ENCODE measurements around the gene CBR1. TPM values are rescaled to one million over a fixed set of nuclear protein-coding genes. Genes with fewer than 3 reads are reported as not detected.

Gene CBR1
- total RNA-seq, 1 experiment from 2014 or later, result 26.4 TPM

DNA sequence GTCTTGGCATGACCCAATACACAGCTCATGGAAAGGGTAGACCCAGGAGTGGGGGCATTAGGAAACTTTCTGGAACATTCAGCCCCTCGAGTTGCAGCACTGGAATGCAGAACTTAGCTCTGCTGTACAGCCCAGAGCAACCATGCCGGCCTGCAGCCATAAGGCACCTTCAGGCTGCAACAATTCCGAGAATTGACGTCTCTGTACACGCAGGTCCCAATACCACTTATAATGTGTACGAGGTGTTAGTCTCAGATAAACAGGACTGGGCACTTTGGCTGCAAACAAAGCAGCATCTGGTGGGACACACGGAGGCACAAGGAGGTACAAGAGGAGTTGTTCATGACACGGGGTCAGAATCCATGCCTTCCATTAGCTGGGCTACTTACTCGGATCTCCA, 7.9 kb downstream of the CBR1 start:
- H3K36me3 ChIP-seq (ENCODE audit: insufficient read depth, low read length), result no peaks in the 10 kb centered on the region
- H2AFZ ChIP-seq (ENCODE audit: low read length), result no peak overlapping the region
- no peaks in the 10 kb centered on the region for H3K79me2 ChIP-seq (ENCODE audit: low read length)
- no peak overlapping the region for H3K4me3 ChIP-seq (ENCODE audit: low read length)
- H3K4me1 ChIP-seq (ENCODE audit: low read length), result no peaks in the 10 kb centered on the region
- no peaks in the 10 kb centered on the region for H4K20me1 ChIP-seq (ENCODE audit: insufficient read depth, low read depth, low read length)
- H3K4me2 ChIP-seq (ENCODE audit: low read depth, low read length, poor library complexity, severe bottlenecking), result no peak overlapping the region
- no peak overlapping the region for H3K9ac ChIP-seq (ENCODE audit: low read length)
- H3K27ac ChIP-seq (ENCODE audit: low read length), result no peak overlapping the region
- no peak for DNase-seq
- H3K9me3 ChIP-seq (ENCODE audit: low read length), result no peaks in the 10 kb centered on the region
- H3K9me2 ChIP-seq (replicated peaks; ENCODE audit: insufficient read depth, low read length), result no peaks in the 10 kb centered on the region
- no peaks in the 10 kb centered on the region for H3K27me3 ChIP-seq (ENCODE audit: low read length)

DNA sequence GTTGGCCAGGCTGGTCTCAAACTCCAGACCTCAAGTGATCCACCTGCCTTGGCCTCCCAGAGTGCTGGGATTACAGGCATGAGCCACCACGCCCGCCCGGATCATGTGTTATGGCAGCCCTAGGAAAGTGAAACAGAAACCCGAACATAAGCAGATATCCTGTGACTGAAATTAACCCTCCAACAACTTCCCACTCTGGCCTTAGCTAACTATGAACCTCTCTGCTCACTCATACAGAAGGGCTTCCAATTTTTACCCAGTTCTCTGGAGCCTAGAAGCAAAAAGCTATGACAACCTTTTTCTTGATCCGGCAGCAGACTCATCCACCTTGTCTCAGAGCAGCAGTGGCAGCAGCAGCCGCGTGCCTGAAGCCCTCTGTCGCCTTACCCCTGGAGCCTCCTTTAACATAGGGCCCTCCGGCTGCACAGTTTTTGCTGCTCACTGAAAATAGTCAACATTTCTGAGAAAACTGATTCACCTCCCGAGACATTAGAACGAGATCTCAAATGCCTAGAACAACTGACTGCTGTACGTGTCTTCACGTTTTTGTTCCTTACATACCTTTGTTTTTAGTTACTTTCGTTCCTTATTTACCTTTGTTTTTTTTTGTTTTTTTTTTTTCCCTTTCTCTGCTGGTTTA, 9.3 kb downstream of the CBR1 start:
- Histone ChIP-seq H3K4me3 (ENCODE audit: low read length) (no peak overlapping the region), H3K27ac (ENCODE audit: low read length) (no peak overlapping the region), H3K4me2 (ENCODE audit: low read depth, low read length, poor library complexity, severe bottlenecking) (no peak overlapping the region), H3K79me2 (ENCODE audit: low read length) (no peaks in the 10 kb centered on the region), H2AFZ (ENCODE audit: low read length) (no peak overlapping the region), H3K4me1 (ENCODE audit: low read length) (no peaks in the 10 kb centered on the region), H3K9me2 (replicated peaks; ENCODE audit: insufficient read depth, low read length) (no peaks in the 10 kb centered on the region), H3K27me3 (ENCODE audit: low read length) (no peaks in the 10 kb centered on the region), H4K20me1 (ENCODE audit: insufficient read depth, low read depth, low read length) (no peaks in the 10 kb centered on the region), H3K36me3 (ENCODE audit: insufficient read depth, low read length) (no peaks in the 10 kb centered on the region), H3K9me3 (ENCODE audit: low read length) (no peaks in the 10 kb centered on the region), H3K9ac (ENCODE audit: low read length) (no peak overlapping the region)
- DNase-seq, result no peak

DNA sequence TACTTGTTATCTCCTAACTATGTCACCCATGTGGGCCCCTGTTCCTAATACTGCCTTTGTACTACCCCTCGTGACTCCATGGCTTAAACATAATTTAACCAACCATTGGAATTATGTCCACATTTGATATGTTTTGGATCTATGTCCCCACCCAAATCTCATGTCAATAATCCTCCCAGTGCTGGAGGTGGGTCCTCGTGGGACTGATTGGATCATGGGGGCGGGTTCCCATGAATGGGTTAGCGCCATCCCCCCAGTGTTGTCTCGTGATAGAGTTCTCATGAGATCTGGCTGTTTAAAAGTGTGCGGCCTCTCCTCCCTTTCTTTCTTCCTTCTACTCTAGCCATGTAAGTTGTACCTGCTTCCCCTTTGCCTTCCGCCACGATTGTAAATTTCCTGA, 9.8 kb downstream of the CBR1 start:
- no peak overlapping the region for H3K27ac ChIP-seq (ENCODE audit: low read length)
- H3K27me3 ChIP-seq (ENCODE audit: low read length), result no peaks in the 10 kb centered on the region
- no peak overlapping the region for H3K4me2 ChIP-seq (ENCODE audit: low read depth, low read length, poor library complexity, severe bottlenecking)
- H3K79me2 ChIP-seq (ENCODE audit: low read length), result no peaks in the 10 kb centered on the region
- H3K4me1 ChIP-seq (ENCODE audit: low read length), result no peaks in the 10 kb centered on the region
- H3K36me3 ChIP-seq (ENCODE audit: insufficient read depth, low read length), result no peaks in the 10 kb centered on the region
- no peak overlapping the region for H3K4me3 ChIP-seq (ENCODE audit: low read length)
- H4K20me1 ChIP-seq (ENCODE audit: insufficient read depth, low read depth, low read length), result no peaks in the 10 kb centered on the region
- no peak overlapping the region for H3K9ac ChIP-seq (ENCODE audit: low read length)
- no peak for DNase-seq
- H3K9me3 ChIP-seq (ENCODE audit: low read length), result no peaks in the 10 kb centered on the region
- H3K9me2 ChIP-seq (replicated peaks; ENCODE audit: insufficient read depth, low read length), result no peaks in the 10 kb centered on the region
- H2AFZ ChIP-seq (ENCODE audit: low read length), result no peak overlapping the region

DNA sequence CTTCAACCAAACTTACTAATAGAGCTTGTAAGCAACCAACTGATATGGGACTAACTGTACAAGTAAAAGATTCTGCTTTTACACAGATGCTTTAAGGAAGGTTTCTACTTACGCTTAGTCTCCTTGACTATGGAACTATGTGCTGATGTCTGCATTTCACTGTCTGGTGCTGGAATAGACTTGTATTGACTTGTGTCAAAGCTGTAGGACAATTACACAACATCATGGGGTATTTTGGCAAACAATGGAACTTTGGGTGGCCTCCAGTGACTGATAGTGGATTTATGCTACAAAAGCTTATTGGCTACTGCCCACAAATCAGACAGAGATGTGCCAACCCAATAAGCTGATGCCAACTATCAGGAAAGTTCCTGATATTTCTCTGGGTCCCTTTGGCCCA, 10.6 kb downstream of the CBR1 start:
- H3K36me3 ChIP-seq (ENCODE audit: insufficient read depth, low read length), result no peaks in the 10 kb centered on the region
- H3K9ac ChIP-seq (ENCODE audit: low read length), result no peak overlapping the region
- H2AFZ ChIP-seq (ENCODE audit: low read length), result no peak overlapping the region
- no peak overlapping the region for H3K4me2 ChIP-seq (ENCODE audit: low read depth, low read length, poor library complexity, severe bottlenecking)
- H3K9me2 ChIP-seq (replicated peaks; ENCODE audit: insufficient read depth, low read length), result no peaks in the 10 kb centered on the region
- H3K4me1 ChIP-seq (ENCODE audit: low read length), result no peaks in the 10 kb centered on the region
- no peaks in the 10 kb centered on the region for H4K20me1 ChIP-seq (ENCODE audit: insufficient read depth, low read depth, low read length)
- H3K4me3 ChIP-seq (ENCODE audit: low read length), result no peak overlapping the region
- DNase-seq, result no peak
- H3K9me3 ChIP-seq (ENCODE audit: low read length), result no peaks in the 10 kb centered on the region
- H3K79me2 ChIP-seq (ENCODE audit: low read length), result no peaks in the 10 kb centered on the region
- H3K27me3 ChIP-seq (ENCODE audit: low read length), result no peaks in the 10 kb centered on the region
- no peak overlapping the region for H3K27ac ChIP-seq (ENCODE audit: low read length)

DNA sequence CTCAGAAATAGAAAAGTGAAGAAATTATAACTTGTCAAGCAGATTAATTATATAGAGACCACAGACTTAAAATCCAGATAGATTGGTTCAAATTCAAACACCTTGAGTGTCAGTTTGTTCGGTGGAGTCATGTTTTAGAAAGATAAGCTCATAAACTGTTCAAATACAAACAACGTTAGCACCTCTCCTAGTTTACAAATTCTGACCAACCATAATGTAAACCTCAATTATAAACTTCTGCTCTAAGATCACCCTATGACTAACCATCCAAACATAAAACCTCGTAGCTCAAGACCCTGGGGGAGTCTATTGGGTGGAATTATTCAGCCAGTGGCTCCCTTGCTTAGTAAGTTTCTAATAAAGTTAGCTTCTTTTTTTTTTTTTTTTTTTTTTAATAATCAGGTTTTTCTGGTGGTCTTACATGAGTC, 12.4 kb downstream of the CBR1 start:
- Histone ChIP-seq H3K4me1 (ENCODE audit: low read length) (no peaks in the 10 kb centered on the region), H3K9me2 (replicated peaks; ENCODE audit: insufficient read depth, low read length) (no peaks in the 10 kb centered on the region), H3K27me3 (ENCODE audit: low read length) (no peaks in the 10 kb centered on the region), H3K36me3 (ENCODE audit: insufficient read depth, low read length) (no peaks in the 10 kb centered on the region), H3K4me2 (ENCODE audit: low read depth, low read length, poor library complexity, severe bottlenecking) (no peak overlapping the region), H4K20me1 (ENCODE audit: insufficient read depth, low read depth, low read length) (no peaks in the 10 kb centered on the region), H3K4me3 (ENCODE audit: low read length) (no peak overlapping the region), H3K9me3 (ENCODE audit: low read length) (no peaks in the 10 kb centered on the region), H3K27ac (ENCODE audit: low read length) (no peak overlapping the region), H3K79me2 (ENCODE audit: low read length) (no peaks in the 10 kb centered on the region), H3K9ac (ENCODE audit: low read length) (no peak overlapping the region), H2AFZ (ENCODE audit: low read length) (no peak overlapping the region)
- peak; percentile 29 for DNase-seq

DNA sequence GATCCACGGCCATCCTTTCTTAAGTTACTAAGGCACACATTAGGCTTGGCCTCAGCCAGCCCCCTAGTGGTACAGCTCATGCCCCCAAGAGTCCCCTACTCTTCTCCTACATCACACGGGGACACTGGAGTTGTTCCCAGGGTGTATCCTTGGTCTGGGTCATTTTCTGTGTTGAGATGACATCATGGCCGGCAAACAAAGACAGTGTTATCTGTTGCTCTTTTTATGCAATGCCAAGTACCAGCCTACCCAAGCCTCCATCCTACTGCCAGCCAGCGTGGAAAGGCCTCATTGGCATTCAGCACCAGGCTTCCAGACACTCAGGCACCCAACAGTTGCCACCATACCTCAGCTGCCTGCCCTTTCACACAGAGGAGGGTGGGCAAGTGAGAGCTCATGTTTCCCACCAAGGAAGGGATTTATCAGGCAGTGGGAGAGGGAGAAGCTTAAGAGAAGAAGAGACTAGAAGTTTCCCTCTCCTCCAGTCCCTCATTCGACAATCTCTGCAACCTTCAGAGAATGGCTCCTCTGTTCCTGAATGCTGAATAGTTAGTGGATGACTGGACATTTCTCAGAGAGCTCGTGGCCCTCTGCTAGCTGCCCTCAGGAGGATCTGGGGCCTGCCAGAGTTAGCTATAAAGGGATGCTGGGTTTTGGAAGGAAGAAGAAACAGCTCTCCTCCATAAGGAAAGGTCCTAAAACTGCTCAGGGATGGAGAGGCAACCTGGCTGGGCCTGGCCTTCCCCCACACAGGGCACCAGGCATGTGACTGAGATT, 17.7 kb downstream of the CBR1 start:
- no peak overlapping the region for H3K4me2 ChIP-seq (ENCODE audit: low read depth, low read length, poor library complexity, severe bottlenecking)
- H3K4me3 ChIP-seq (ENCODE audit: low read length), result no peak overlapping the region
- no peaks in the 10 kb centered on the region for H4K20me1 ChIP-seq (ENCODE audit: insufficient read depth, low read depth, low read length)
- DNase-seq, result peak; percentile 48
- no peaks in the 10 kb centered on the region for H3K79me2 ChIP-seq (ENCODE audit: low read length)
- no peak overlapping the region for H3K9ac ChIP-seq (ENCODE audit: low read length)
- no peaks in the 10 kb centered on the region for H3K36me3 ChIP-seq (ENCODE audit: insufficient read depth, low read length)
- H2AFZ ChIP-seq (ENCODE audit: low read length), result no peak overlapping the region
- no peaks in the 10 kb centered on the region for H3K27me3 ChIP-seq (ENCODE audit: low read length)
- H3K27ac ChIP-seq (ENCODE audit: low read length), result no peak overlapping the region
- H3K9me3 ChIP-seq (ENCODE audit: low read length), result no peaks in the 10 kb centered on the region
- no peaks in the 10 kb centered on the region for H3K4me1 ChIP-seq (ENCODE audit: low read length)
- no peaks in the 10 kb centered on the region for H3K9me2 ChIP-seq (replicated peaks; ENCODE audit: insufficient read depth, low read length)

GRCh38 chr21:36089946-36090345, 20.1 kb downstream of the CBR1 start:
- Histone ChIP-seq H3K27me3 (ENCODE audit: low read length) (peaks cover 7% of the 10 kb centered on the region; the same call in 1 of the 2 replicates), H2AFZ (ENCODE audit: low read length) (no peak overlapping the region), H3K36me3 (ENCODE audit: insufficient read depth, low read length) (no peaks in the 10 kb centered on the region), H3K9me2 (replicated peaks; ENCODE audit: insufficient read depth, low read length) (no peaks in the 10 kb centered on the region), H3K9ac (ENCODE audit: low read length) (no peak overlapping the region), H3K9me3 (ENCODE audit: low read length) (peaks cover 9% of the 10 kb centered on the region; the same call in 1 of the 2 replicates), H3K4me1 (ENCODE audit: low read length) (no peaks in the 10 kb centered on the region), H3K79me2 (ENCODE audit: low read length) (no peaks in the 10 kb centered on the region), H3K4me3 (ENCODE audit: low read length) (no peak overlapping the region), H3K27ac (ENCODE audit: low read length) (no peak overlapping the region), H3K4me2 (ENCODE audit: low read depth, low read length, poor library complexity, severe bottlenecking) (no peak overlapping the region), H4K20me1 (ENCODE audit: insufficient read depth, low read depth, low read length) (no peaks in the 10 kb centered on the region)
- DNase-seq, result no peak

DNA sequence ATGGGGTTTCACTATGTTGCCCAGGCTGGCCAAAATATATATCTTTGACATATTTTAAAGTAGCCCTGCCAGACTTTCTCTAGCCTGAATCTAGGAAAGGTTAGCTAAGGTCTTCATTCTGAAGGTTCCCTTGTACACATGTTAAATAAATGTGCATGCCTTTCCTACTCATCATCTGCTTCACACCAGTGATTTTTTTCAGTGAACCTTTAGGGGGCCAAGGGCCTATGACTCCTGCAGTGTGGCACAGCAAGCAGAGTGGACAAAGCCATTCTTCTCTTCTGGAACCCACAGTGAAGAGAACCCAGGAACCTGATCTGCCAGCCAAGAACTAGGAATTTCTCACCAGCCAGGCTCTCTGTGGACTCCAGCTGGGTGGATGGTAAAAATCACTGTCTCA, 22.9 kb downstream of the CBR1 start:
- peaks cover 7% of the 10 kb centered on the region; the same call in 1 of the 2 replicates for H3K27me3 ChIP-seq (ENCODE audit: low read length)
- peaks cover 9% of the 10 kb centered on the region; the same call in 1 of the 2 replicates for H3K9me3 ChIP-seq (ENCODE audit: low read length)
- H3K9ac ChIP-seq (ENCODE audit: low read length), result no peak overlapping the region
- no peaks in the 10 kb centered on the region for H3K79me2 ChIP-seq (ENCODE audit: low read length)
- H3K4me2 ChIP-seq (ENCODE audit: low read depth, low read length, poor library complexity, severe bottlenecking), result no peak overlapping the region
- no peaks in the 10 kb centered on the region for H4K20me1 ChIP-seq (ENCODE audit: insufficient read depth, low read depth, low read length)
- H2AFZ ChIP-seq (ENCODE audit: low read length), result no peak overlapping the region
- H3K27ac ChIP-seq (ENCODE audit: low read length), result no peak overlapping the region
- no peaks in the 10 kb centered on the region for H3K9me2 ChIP-seq (replicated peaks; ENCODE audit: insufficient read depth, low read length)
- H3K36me3 ChIP-seq (ENCODE audit: insufficient read depth, low read length), result no peaks in the 10 kb centered on the region
- H3K4me3 ChIP-seq (ENCODE audit: low read length), result no peak overlapping the region
- no peak for DNase-seq
- peaks cover under 1% of the 10 kb centered on the region; the same call in 1 of the 2 replicates for H3K4me1 ChIP-seq (ENCODE audit: low read length)
